Liver (tissue), 9 donors: Measurements from ENCODE around the gene HAND1. TPM values are rescaled to one million over a fixed set of nuclear protein-coding genes. Genes with fewer than 3 reads are reported as not detected.

Experiments
- DNase-seq: peaks from one replicate; pipeline ENCODE4 v3.0.0-alpha.2; 2017; ENCODE audit warnings: low spot score
- H3K27ac ChIP-seq, 2 donors: one replicate each; pipeline ENCODE4 v1.7.0; 2013; ENCODE audit warnings: inconsistent platforms in 2 of 2, low read length in 2 of 2, control low read depth in 1 of 2, low read depth in 1 of 2, mild to moderate bottlenecking in 1 of 2
- H3K27me3 ChIP-seq, 4 donors: one replicate each; pipeline versions ENCODE4 v1.6.1 to v1.7.0; 2013; ENCODE audit warnings: low read length in 3 of 4, inconsistent platforms in 1 of 4, mild to moderate bottlenecking in 1 of 4, moderate library complexity in 1 of 4; ENCODE audit not compliant: control insufficient read depth in 4 of 4, insufficient read depth in 4 of 4
- H3K36me3 ChIP-seq, 4 donors: one replicate each; pipeline versions ENCODE4 v1.6.1 to v1.7.0; 2013; ENCODE audit warnings: low read length in 3 of 4, mild to moderate bottlenecking in 3 of 4, low read depth in 1 of 4, moderate library complexity in 1 of 4; ENCODE audit not compliant: control insufficient read depth in 4 of 4, insufficient read depth in 3 of 4
- H3K4me1 ChIP-seq, 4 donors: one replicate each; pipeline versions ENCODE4 v1.6.1 to v1.7.0; 2013; ENCODE audit warnings: low read length in 3 of 4, mild to moderate bottlenecking in 3 of 4, moderate library complexity in 1 of 4; ENCODE audit not compliant: control insufficient read depth in 4 of 4, insufficient read depth in 4 of 4
- H3K4me3 ChIP-seq, 3 donors: one replicate each; pipeline versions ENCODE4 v1.6.1 to v1.7.0; 2013; ENCODE audit warnings: low read length in 3 of 3, control low read depth in 1 of 3, low read depth in 1 of 3, mild to moderate bottlenecking in 1 of 3
- H3K9ac ChIP-seq, 2 donors: one replicate each; pipeline ENCODE4 v1.7.0; 2013; ENCODE audit warnings: low read length in 2 of 2, mild to moderate bottlenecking in 2 of 2, moderate library complexity in 2 of 2, control low read depth in 1 of 2, low read depth in 1 of 2
- H3K9me3 ChIP-seq, 4 donors: one replicate each; pipeline versions ENCODE4 v1.6.1 to v1.7.0; 2013; ENCODE audit warnings: low read length in 3 of 4; ENCODE audit not compliant: control insufficient read depth in 4 of 4
- FOXA1 ChIP-seq: IDR thresholded peaks from 2 replicates; pipeline ENCODE4 v1.6.1; 2016; ENCODE audit warnings: antibody characterized with exemption
- HNF4A ChIP-seq, 2 donors: conservative IDR thresholded peaks; 2 replicates each; pipeline ENCODE4 v1.6.1; 2016; ENCODE audit warnings: antibody characterized with exemption in 2 of 2, mild to moderate bottlenecking in 2 of 2
- JUND ChIP-seq, 2 donors: IDR thresholded peaks; 2 replicates each; pipeline ENCODE4 v1.6.1; 2016; ENCODE audit warnings: antibody characterized with exemption in 2 of 2
- NR2F2 ChIP-seq: IDR thresholded peaks from 2 replicates; pipeline ENCODE4 v1.6.1; 2016; ENCODE audit warnings: antibody characterized with exemption
- RAD21 ChIP-seq, 2 donors: IDR thresholded peaks; 2 replicates each; pipeline ENCODE4 v1.6.1; 2016; ENCODE audit warnings: antibody characterized with exemption in 2 of 2, mild to moderate bottlenecking in 2 of 2
- RXRA ChIP-seq, 2 donors: IDR thresholded peaks; 2 replicates each; pipeline ENCODE4 v1.6.1; 2017 to 2018; ENCODE audit warnings: antibody characterized with exemption in 2 of 2, mild to moderate bottlenecking in 1 of 2
- SP1 ChIP-seq: IDR thresholded peaks from 2 replicates; pipeline ENCODE4 v1.6.1; 2018; ENCODE audit warnings: antibody characterized with exemption, mild to moderate bottlenecking
- TAF1 ChIP-seq: conservative IDR thresholded peaks from 2 replicates; pipeline ENCODE4 v1.6.1; 2016; ENCODE audit warnings: antibody characterized with exemption, mild to moderate bottlenecking
- YY1 ChIP-seq: IDR thresholded peaks from 2 replicates; pipeline ENCODE4 v1.6.1; 2016; ENCODE audit warnings: antibody characterized with exemption, mild to moderate bottlenecking
- WGBS: extraction: QIAGEN DNeasy Blood & Tissue Kit; methylation state at CpG from one replicate; pipeline ENCODE4 v1.1.7; 2013; 5-methylcytosine and 5-hydroxymethylcytosine counted together
- polyA plus RNA-seq, 2 donors: library from polyadenylated mRNA; stranded (reverse) in 1 of 2; unstranded in 1 of 2; fragments of 200-250 nt in 1 of 2; fragments of >200 nt in 1 of 2; fragmentation: Nextera tagmentation in 1 of 2; extraction: Ambion mirVana in 1 of 2; gene quantifications; one replicate each; pipeline versions ENCODE4 v1.2.1 to v1.2.3, GENCODE V29; 2013 to 2015
- total RNA-seq, 2 donors: library from RNA; depleted of rRNA; stranded (reverse); fragments of >200 nt; gene quantifications; one replicate each; pipeline ENCODE4 v1.2.3, GENCODE V29; 2014
- TF ChIP-seq, protein P1 (sequence below): IDR thresholded peaks from 2 replicates; pipeline ENCODE4 v1.6.1; 2016; ENCODE audit warnings: antibody characterized with exemption
- TF ChIP-seq, protein P2 (sequence below): fragments of 150-350 bp; IDR thresholded peaks from 2 replicates; pipeline ENCODE4 v1.5.1; 2017; ENCODE audit warnings: improper control_type of control experiment, low read depth, low read length; ENCODE audit not compliant: missing input control
- TF ChIP-seq, protein P3 (sequence below): IDR thresholded peaks from 2 replicates; pipeline ENCODE4 v1.6.1; 2016; ENCODE audit warnings: antibody characterized with exemption, mild to moderate bottlenecking
- donor health status: healthy.
- donor health status: healthy.
- donor health status: healthy.
- donor health status: healthy.
- donor health status: healthy.

Gene HAND1
- total and polyA plus RNA-seq, 4 donors: not detected

- no peak for DNase-seq
- Histone ChIP-seq H3K27ac (no peak overlapping the region), H3K4me3 (peak overlapping the region; percentile 76 to 97 (median 97)), H3K9ac (peak overlapping the region in 1 of 2 donors; percentile 50), H3K4me1 (peaks cover 0 to 28% (median 19%) of the 10 kb centered on the region in 4 donors), H3K9me3 (no peaks in the 10 kb centered on the region), H3K27me3 (no peaks in the 10 kb centered on the region), H3K36me3 (peaks cover 0 to 16% (median 7%) of the 10 kb centered on the region in 4 donors)
- TF ChIP-seq, protein P1, sequence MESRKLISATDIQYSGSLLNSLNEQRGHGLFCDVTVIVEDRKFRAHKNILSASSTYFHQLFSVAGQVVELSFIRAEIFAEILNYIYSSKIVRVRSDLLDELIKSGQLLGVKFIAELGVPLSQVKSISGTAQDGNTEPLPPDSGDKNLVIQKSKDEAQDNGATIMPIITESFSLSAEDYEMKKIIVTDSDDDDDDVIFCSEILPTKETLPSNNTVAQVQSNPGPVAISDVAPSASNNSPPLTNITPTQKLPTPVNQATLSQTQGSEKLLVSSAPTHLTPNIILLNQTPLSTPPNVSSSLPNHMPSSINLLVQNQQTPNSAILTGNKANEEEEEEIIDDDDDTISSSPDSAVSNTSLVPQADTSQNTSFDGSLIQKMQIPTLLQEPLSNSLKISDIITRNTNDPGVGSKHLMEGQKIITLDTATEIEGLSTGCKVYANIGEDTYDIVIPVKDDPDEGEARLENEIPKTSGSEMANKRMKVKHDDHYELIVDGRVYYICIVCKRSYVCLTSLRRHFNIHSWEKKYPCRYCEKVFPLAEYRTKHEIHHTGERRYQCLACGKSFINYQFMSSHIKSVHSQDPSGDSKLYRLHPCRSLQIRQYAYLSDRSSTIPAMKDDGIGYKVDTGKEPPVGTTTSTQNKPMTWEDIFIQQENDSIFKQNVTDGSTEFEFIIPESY: no peak
- TF ChIP-seq HNF4A (conservative IDR thresholded peaks at IDR 0.05): no peak
- no peak for TF ChIP-seq NR2F2
- no peak for TF ChIP-seq RAD21 (IDR thresholded peaks at IDR 0.05)
- TF ChIP-seq, protein P2, sequence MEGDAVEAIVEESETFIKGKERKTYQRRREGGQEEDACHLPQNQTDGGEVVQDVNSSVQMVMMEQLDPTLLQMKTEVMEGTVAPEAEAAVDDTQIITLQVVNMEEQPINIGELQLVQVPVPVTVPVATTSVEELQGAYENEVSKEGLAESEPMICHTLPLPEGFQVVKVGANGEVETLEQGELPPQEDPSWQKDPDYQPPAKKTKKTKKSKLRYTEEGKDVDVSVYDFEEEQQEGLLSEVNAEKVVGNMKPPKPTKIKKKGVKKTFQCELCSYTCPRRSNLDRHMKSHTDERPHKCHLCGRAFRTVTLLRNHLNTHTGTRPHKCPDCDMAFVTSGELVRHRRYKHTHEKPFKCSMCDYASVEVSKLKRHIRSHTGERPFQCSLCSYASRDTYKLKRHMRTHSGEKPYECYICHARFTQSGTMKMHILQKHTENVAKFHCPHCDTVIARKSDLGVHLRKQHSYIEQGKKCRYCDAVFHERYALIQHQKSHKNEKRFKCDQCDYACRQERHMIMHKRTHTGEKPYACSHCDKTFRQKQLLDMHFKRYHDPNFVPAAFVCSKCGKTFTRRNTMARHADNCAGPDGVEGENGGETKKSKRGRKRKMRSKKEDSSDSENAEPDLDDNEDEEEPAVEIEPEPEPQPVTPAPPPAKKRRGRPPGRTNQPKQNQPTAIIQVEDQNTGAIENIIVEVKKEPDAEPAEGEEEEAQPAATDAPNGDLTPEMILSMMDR: no peak
- no peak for TF ChIP-seq RXRA (IDR thresholded peaks at IDR 0.05)
- no peak for TF ChIP-seq JUND (IDR thresholded peaks at IDR 0.05)
- TF ChIP-seq FOXA1: no peak
- no peak for TF ChIP-seq TAF1
- TF ChIP-seq SP1: no peak
- no peak for TF ChIP-seq YY1
- 15% methylated on average over 10 of the region's 10 CpGs for WGBS
These were observed 30.8 kb downstream of the HAND1 start for GRCh38 chr5:154447089-154447725.

DNA sequence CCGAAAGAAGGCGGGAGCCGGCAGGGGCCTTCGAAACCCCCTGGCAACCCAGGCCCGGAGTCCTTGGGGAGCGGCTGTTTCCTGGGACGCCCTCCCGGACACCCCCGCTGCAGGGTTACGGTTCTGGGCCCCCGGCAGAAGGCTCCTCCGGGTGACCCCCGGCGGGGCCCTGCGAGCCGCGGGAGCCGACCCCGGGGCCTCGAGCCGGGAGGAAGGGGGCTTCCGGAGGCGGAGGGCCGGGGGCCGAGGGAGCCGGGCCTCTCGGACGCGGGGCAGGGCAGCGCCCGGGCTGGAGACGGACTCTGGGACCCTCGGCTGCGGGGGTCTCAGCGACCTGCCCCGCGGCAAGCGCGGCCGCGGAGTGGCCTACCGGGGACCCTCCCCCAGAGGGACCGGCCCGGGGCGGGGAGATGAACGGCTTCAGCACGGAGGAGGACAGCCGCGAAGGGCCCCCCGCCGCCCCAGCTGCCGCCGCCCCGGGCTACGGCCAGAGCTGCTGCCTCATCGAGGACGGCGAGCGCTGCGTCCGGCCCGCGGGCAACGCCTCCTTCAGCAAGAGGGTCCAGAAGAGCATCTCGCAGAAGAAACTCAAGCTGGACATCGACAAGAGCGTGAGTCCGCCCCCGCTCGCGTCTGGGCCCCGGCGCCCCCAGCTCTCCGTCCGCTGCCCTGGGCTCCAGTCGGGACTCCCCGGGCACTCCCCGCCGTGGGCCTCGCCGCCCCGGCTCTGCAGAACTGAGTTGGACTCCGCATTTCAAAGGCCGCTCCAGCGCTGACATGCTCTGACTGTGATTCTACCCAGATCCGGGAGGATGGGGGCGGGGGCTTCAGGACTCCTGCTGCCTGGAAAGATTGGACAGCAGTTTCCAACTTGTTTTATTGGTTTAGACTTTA lies 31.6 kb downstream of the HAND1 start:
- WGBS: under 1% methylated on average over 87 of the region's 87 CpGs
- peaks cover 0 to 23% (median 17%) of the 10 kb centered on the region in 4 donors for H3K4me1 ChIP-seq

More for the DNA sequence above, 31.6 kb downstream of the HAND1 start:
- Histone ChIP-seq H3K27me3 (no peaks in the 10 kb centered on the region), H3K9me3 (no peaks in the 10 kb centered on the region), H3K4me3 (peak overlapping the region; percentile 76 to 97 (median 97)), H3K27ac (peak overlapping the region; percentile 65 to 66), H3K9ac (peak overlapping the region in 1 of 2 donors; percentile 61), H3K36me3 (peaks cover 0 to 14% (median 7%) of the 10 kb centered on the region in 4 donors)
- peak; percentile 67 for DNase-seq
- TF ChIP-seq SP1 (peak; percentile 8), HNF4A (conservative IDR thresholded peaks at IDR 0.05) (no peak)
- TF ChIP-seq, protein P3, sequence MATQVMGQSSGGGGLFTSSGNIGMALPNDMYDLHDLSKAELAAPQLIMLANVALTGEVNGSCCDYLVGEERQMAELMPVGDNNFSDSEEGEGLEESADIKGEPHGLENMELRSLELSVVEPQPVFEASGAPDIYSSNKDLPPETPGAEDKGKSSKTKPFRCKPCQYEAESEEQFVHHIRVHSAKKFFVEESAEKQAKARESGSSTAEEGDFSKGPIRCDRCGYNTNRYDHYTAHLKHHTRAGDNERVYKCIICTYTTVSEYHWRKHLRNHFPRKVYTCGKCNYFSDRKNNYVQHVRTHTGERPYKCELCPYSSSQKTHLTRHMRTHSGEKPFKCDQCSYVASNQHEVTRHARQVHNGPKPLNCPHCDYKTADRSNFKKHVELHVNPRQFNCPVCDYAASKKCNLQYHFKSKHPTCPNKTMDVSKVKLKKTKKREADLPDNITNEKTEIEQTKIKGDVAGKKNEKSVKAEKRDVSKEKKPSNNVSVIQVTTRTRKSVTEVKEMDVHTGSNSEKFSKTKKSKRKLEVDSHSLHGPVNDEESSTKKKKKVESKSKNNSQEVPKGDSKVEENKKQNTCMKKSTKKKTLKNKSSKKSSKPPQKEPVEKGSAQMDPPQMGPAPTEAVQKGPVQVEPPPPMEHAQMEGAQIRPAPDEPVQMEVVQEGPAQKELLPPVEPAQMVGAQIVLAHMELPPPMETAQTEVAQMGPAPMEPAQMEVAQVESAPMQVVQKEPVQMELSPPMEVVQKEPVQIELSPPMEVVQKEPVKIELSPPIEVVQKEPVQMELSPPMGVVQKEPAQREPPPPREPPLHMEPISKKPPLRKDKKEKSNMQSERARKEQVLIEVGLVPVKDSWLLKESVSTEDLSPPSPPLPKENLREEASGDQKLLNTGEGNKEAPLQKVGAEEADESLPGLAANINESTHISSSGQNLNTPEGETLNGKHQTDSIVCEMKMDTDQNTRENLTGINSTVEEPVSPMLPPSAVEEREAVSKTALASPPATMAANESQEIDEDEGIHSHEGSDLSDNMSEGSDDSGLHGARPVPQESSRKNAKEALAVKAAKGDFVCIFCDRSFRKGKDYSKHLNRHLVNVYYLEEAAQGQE: peak; percentile 79
